OCI-LY7 (cell line): ENCODE measurements around the gene GRPR. TPM values are rescaled to one million over a fixed set of nuclear protein-coding genes. Genes with fewer than 3 reads are reported as not detected.

Experiments used
- BruUV-seq: library from RNA; stranded (reverse); fragments of 400-500 nt; replicated peaks from 2 replicates; lab custom pipeline; 2021; lab: Mats Ljungman, UMichigan
- CTCF ChIA-PET: fragments of 300-600 bp; sonication (Branson Sonifier 250); formaldehyde crosslinking; loops from one replicate; lab custom pipeline; 2022; ENCODE audit warnings: antibody characterized with exemption; ENCODE audit not compliant: unreplicated experiment; lab: Charles Lee
- POLR2A ChIA-PET: fragments of 300-600 bp; sonication (Branson Sonifier 250); formaldehyde crosslinking; loops from one replicate; lab custom pipeline; 2022; ENCODE audit warnings: antibody characterized with exemption; lab: Charles Lee
- DNase-seq: peaks from one replicate; pipeline ENCODE4 v3.0.0-alpha.2; 2015; ENCODE audit warnings: low spot score
- H2AFZ ChIP-seq: fragments of 200-600 bp; sonication (generic), shearing (Covaris generic); 2 replicates; pipeline ENCODE4 v1.6.1; 2014; ENCODE audit warnings: mild to moderate bottlenecking, antibody characterized with exemption, low read length, moderate library complexity
- H3K27ac ChIP-seq: fragments of 200-600 bp; sonication (generic); 2 replicates; pipeline ENCODE4 v1.5.1; 2014; ENCODE audit warnings: mixed run types, low read depth, mild to moderate bottlenecking, moderate library complexity, low read length, inconsistent platforms; ENCODE audit not compliant: poor library complexity, severe bottlenecking
- H3K36me3 ChIP-seq: fragments of 200-600 bp; sonication (generic); 2 replicates; pipeline ENCODE4 v1.6.1; 2014; ENCODE audit warnings: mild to moderate bottlenecking, antibody characterized with exemption, low read length, moderate library complexity, mixed read lengths; ENCODE audit not compliant: insufficient read depth
- H3K4me1 ChIP-seq: fragments of 200-600 bp; sonication (generic); 2 replicates; pipeline ENCODE4 v1.5.1; 2014; ENCODE audit warnings: mild to moderate bottlenecking, low read length; ENCODE audit not compliant: insufficient read depth, poor library complexity, severe bottlenecking
- H3K4me2 ChIP-seq: fragments of 200-600 bp; sonication (generic); 2 replicates; pipeline ENCODE4 v1.6.1; 2014; ENCODE audit warnings: mild to moderate bottlenecking, low read length
- H3K4me3 ChIP-seq: fragments of 200-600 bp; sonication (generic); 2 replicates; pipeline ENCODE4 v1.5.1; 2014; ENCODE audit warnings: mild to moderate bottlenecking, low read depth, low read length; ENCODE audit not compliant: poor library complexity, severe bottlenecking
- H3K79me2 ChIP-seq: fragments of 200-600 bp; sonication (generic); 2 replicates; pipeline ENCODE4 v1.6.1; 2016; ENCODE audit warnings: low read depth, mild to moderate bottlenecking, low read length, moderate library complexity, mixed read lengths; ENCODE audit not compliant: insufficient read depth
- H3K9me2 ChIP-seq: fragments of 200-600 bp; sonication (generic); 2 replicates; pipeline ENCODE4 v1.6.1; 2016; ENCODE audit warnings: mild to moderate bottlenecking, low read length, mixed read lengths; ENCODE audit not compliant: insufficient read depth
- H3K9me3 ChIP-seq: fragments of 200-600 bp; sonication (generic); 2 replicates; pipeline ENCODE4 v1.6.1; 2014; ENCODE audit warnings: mild to moderate bottlenecking, mixed run types, low read length, mixed read lengths
- H4K20me1 ChIP-seq: fragments of 200-600 bp; sonication (generic); 2 replicates; pipeline ENCODE4 v1.6.1; 2014; ENCODE audit warnings: mild to moderate bottlenecking, antibody characterized with exemption, low read length, moderate library complexity, mixed read lengths; ENCODE audit not compliant: insufficient read depth
- EZH2phosphoT487 ChIP-seq: fragments of 200-600 bp; sonication (generic); IDR thresholded peaks from 2 replicates; pipeline ENCODE4 v1.6.1; 2018; ENCODE audit warnings: low read depth, borderline replicate concordance, mild to moderate bottlenecking, mixed run types, antibody characterized with exemption, low read length, moderate library complexity, mixed read lengths
- intact Hi-C: fragments of 100-400 bp; cut with micrococcal nuclease; formaldehyde crosslinking; loops from one replicate; pipeline ENCODE4 v1.10.0; 2022; ENCODE audit not compliant: unreplicated experiment
- total RNA-seq, 2 experiments: library from RNA; depleted of rRNA in 1 of 2; stranded (reverse); fragments of >200 nt in 1 of 2; shearing (Covaris generic) in 1 of 2; gene quantifications; 2 replicates each; pipeline ENCODE4 v1.2.3, GENCODE V29; 2014 to 2022
- TF ChIP-seq, protein P1 (sequence below): fragments of 200-600 bp; sonication (generic); conservative IDR thresholded peaks from 2 replicates; pipeline ENCODE4 v1.5.1; 2014; ENCODE audit warnings: mild to moderate bottlenecking, antibody characterized with exemption, low read length, moderate library complexity, mixed read lengths

Gene GRPR
- total RNA-seq, 2 experiments from 2014 or later: 0.47 TPM; not detected in 1

GRCh38 chrX:16076834-16077233 is 46.5 kb upstream of the GRPR start:
- Histone ChIP-seq H3K4me2 (peak overlapping the region; percentile 34), H3K36me3 (no peaks in the 10 kb centered on the region), H2AFZ (peak overlapping the region; percentile 54; the same call in 1 of the 2 replicates), H3K79me2 (no peaks in the 10 kb centered on the region), H4K20me1 (no peaks in the 10 kb centered on the region), H3K9me3 (no peaks in the 10 kb centered on the region), H3K4me3 (no peak overlapping the region), H3K9me2 (no peaks in the 10 kb centered on the region), H3K27ac (peak overlapping the region; percentile 30), H3K4me1 (peaks cover 12% of the 10 kb centered on the region)
- intact Hi-C loops: no loop called here
- DNase-seq: peak; percentile 15
- POLR2A ChIA-PET: interaction anchor here (0.7 kb wide), 1 partner anchor 133 kb away, joined by 3 read pairs; no protein-coding TSS in a partner anchor
- CTCF ChIA-PET: no interaction called here
- BruUV-seq: no TSS peak
- TF ChIP-seq, protein P1, sequence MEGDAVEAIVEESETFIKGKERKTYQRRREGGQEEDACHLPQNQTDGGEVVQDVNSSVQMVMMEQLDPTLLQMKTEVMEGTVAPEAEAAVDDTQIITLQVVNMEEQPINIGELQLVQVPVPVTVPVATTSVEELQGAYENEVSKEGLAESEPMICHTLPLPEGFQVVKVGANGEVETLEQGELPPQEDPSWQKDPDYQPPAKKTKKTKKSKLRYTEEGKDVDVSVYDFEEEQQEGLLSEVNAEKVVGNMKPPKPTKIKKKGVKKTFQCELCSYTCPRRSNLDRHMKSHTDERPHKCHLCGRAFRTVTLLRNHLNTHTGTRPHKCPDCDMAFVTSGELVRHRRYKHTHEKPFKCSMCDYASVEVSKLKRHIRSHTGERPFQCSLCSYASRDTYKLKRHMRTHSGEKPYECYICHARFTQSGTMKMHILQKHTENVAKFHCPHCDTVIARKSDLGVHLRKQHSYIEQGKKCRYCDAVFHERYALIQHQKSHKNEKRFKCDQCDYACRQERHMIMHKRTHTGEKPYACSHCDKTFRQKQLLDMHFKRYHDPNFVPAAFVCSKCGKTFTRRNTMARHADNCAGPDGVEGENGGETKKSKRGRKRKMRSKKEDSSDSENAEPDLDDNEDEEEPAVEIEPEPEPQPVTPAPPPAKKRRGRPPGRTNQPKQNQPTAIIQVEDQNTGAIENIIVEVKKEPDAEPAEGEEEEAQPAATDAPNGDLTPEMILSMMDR: no peak
- TF ChIP-seq EZH2phosphoT487: no peak

DNA sequence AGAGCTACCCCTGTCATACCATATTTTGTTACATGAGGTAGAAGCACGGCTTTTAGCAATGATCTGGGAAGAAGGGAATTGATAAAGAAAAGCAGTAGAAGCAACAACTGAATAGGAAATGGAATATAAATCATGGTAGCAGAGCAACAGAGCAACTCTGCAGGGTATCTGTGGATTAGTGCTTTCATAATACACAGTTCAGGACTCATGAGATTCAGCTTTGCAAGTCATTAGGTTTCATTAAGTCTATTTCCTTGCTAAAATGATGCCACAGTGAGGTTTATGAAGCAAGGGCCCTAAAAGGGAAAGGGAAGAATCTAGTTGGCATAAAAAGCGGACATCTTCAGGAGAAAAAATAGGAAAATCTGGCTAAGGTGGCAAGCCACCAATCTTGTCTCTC is 45.6 kb upstream of the GRPR start:
- Histone ChIP-seq H3K27ac (no peak overlapping the region), H3K79me2 (no peaks in the 10 kb centered on the region), H3K4me2 (no peak overlapping the region), H2AFZ (no peak overlapping the region), H3K9me3 (no peaks in the 10 kb centered on the region), H4K20me1 (no peaks in the 10 kb centered on the region), H3K4me1 (peaks cover 12% of the 10 kb centered on the region), H3K9me2 (no peaks in the 10 kb centered on the region), H3K36me3 (no peaks in the 10 kb centered on the region), H3K4me3 (no peak overlapping the region)
- DNase-seq: no peak
- no peak for TF ChIP-seq EZH2phosphoT487
- TF ChIP-seq, protein P1: no peak
- intact Hi-C loops: no loop called here
- no TSS peak for BruUV-seq
- ChIA-PET CTCF (no interaction called here), POLR2A (interaction anchor here (1.0 kb wide), 1 partner anchor 9 kb away, joined by 4 read pairs; no protein-coding TSS in a partner anchor)

- no peak overlapping the region for H3K4me2 ChIP-seq
- intact Hi-C loops: no loop called here
- H3K9me2 ChIP-seq: no peaks in the 10 kb centered on the region
- H3K36me3 ChIP-seq: no peaks in the 10 kb centered on the region
- BruUV-seq: no TSS peak
- no peak for DNase-seq
- TF ChIP-seq EZH2phosphoT487: no peak
- TF ChIP-seq, protein P1: no peak
- H4K20me1 ChIP-seq: no peaks in the 10 kb centered on the region
- ChIA-PET POLR2A (interaction anchor here (0.6 to 1.0 kb wide), 2 partner anchors 28 to 824 kb away, joined by 3 to 5 read pairs; no protein-coding TSS in a partner anchor), CTCF (no interaction called here)
- peaks cover 12% of the 10 kb centered on the region for H3K4me1 ChIP-seq
- no peaks in the 10 kb centered on the region for H3K9me3 ChIP-seq
- no peak overlapping the region for H3K27ac ChIP-seq
- no peak overlapping the region for H2AFZ ChIP-seq
- H3K79me2 ChIP-seq: no peaks in the 10 kb centered on the region
- no peak overlapping the region for H3K4me3 ChIP-seq
Measured at GRCh38 chrX:16081357-16081756, 42.0 kb upstream of the GRPR start.
